Nephron (organoid): ENCODE results near the gene TUBB1.
A peak's percentile ranks its signal among the peaks of the same experiment; 100 is the strongest.

Experiments used
- H3K27ac Mint-ChIP-seq, 3 experiments: 2 replicates each; pipeline ENCODE4 v1.8.0; 2020; ENCODE audit warnings: mixed read lengths in 3 of 3, mild to moderate bottlenecking in 2 of 3, moderate library complexity in 1 of 3
- H3K27me3 Mint-ChIP-seq: 2 replicates; pipeline ENCODE4 v1.8.0; 2021; ENCODE audit warnings: low read depth, mild to moderate bottlenecking, moderate library complexity, mixed read lengths
- H3K36me3 Mint-ChIP-seq: 2 replicates; pipeline ENCODE4 v1.8.0; 2020; ENCODE audit warnings: low read depth, mixed read lengths
- H3K4me1 Mint-ChIP-seq: 2 replicates; pipeline ENCODE4 v1.8.0; 2020; ENCODE audit warnings: mixed read lengths
- H3K4me3 Mint-ChIP-seq, 3 experiments: 2 replicates each; pipeline ENCODE4 v1.8.0; 2020; ENCODE audit warnings: mild to moderate bottlenecking in 3 of 3, mixed read lengths in 3 of 3, moderate library complexity in 2 of 3
- H3K9me3 Mint-ChIP-seq: 2 replicates; pipeline ENCODE4 v1.8.0; 2020; ENCODE audit warnings: mixed read lengths
- CTCF ChIP-seq, 3 experiments: fragments of 200-600 bp; sonication (generic); IDR thresholded peaks; one replicate each; pipeline ENCODE4 v1.5.0; 2021; ENCODE audit warnings: antibody characterized with exemption in 3 of 3; ENCODE audit not compliant: unreplicated experiment in 3 of 3

Gene TUBB1

GRCh38 chr20:59002874-59003399 lies 16.3 kb upstream of the TUBB1 start:
- Mint-ChIP-seq H3K36me3 (peaks cover 9% of the 10 kb centered on the region), H3K27ac (no peak overlapping the region), H3K27me3 (peaks cover 10% of the 10 kb centered on the region), H3K9me3 (no peaks in the 10 kb centered on the region), H3K4me3 (peak overlapping the region in 1 of 3 experiments; percentile 3), H3K4me1 (peaks cover 22% of the 10 kb centered on the region)
- TF ChIP-seq CTCF (IDR thresholded peaks at IDR 0.05; ENCODE audit: unreplicated experiment in 3 of 3): no peak

DNA sequence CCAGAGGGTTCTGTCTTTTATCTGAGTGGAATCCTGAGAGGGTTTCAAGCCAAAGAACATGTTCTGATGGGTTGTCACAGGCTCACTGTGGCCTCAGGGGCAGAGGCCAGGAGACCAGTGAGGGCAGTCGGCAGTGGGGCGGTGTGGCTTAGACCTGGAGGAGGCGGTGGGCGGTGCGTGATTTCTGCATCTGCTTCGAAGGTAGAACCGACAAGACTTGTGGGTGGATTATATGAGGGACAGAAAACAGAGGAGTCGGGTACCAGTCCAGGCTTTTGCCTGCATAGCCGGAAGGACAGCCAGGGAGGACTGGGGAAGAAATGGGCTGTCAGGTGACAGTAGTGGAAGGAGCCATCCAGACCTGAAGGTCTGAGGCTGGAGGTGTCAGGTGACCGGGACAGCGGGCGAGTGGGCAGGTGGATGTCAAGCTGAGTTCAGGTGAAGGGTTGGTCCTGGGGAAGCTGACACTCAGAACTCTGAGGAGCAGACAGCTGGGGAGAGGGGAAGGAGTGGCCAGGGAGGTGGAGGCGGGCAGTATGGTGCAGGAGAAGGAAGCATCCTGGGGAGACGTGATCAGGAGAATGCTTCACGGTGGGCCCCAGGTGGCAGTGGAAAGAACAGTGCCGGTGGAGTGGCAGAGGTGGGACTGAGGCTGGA lies 15.3 kb upstream of the TUBB1 start:
- no peak for TF ChIP-seq CTCF (IDR thresholded peaks at IDR 0.05; ENCODE audit: unreplicated experiment in 3 of 3)
- Mint-ChIP-seq H3K27ac (peak overlapping the region in 1 of 3 experiments; percentile 75), H3K9me3 (no peaks in the 10 kb centered on the region), H3K27me3 (peaks cover 13% of the 10 kb centered on the region), H3K4me3 (peak overlapping the region; percentile 55 to 59 (median 58)), H3K4me1 (peaks cover 22% of the 10 kb centered on the region), H3K36me3 (peaks cover 8% of the 10 kb centered on the region)

GRCh38 chr20:59004493-59004762 lies 14.8 kb upstream of the TUBB1 start:
- H3K4me3 Mint-ChIP-seq: peak overlapping the region; percentile 55 to 59 (median 58)
- no peak for TF ChIP-seq CTCF (IDR thresholded peaks at IDR 0.05; ENCODE audit: unreplicated experiment in 3 of 3)
- H3K9me3 Mint-ChIP-seq: no peaks in the 10 kb centered on the region
- peaks cover 16% of the 10 kb centered on the region for H3K27me3 Mint-ChIP-seq
- peaks cover 6% of the 10 kb centered on the region for H3K36me3 Mint-ChIP-seq
- peak overlapping the region in 1 of 3 experiments; percentile 75 for H3K27ac Mint-ChIP-seq
- peaks cover 22% of the 10 kb centered on the region for H3K4me1 Mint-ChIP-seq

GRCh38 chr20:59004763-59005522 lies 14.3 kb upstream of the TUBB1 start:
- no peaks in the 10 kb centered on the region for H3K9me3 Mint-ChIP-seq
- peaks cover 18% of the 10 kb centered on the region for H3K27me3 Mint-ChIP-seq
- H3K36me3 Mint-ChIP-seq: peaks cover 5% of the 10 kb centered on the region

GRCh38 chr20:59005523-59006166 lies 13.6 kb upstream of the TUBB1 start:
- Mint-ChIP-seq H3K4me1 (peaks cover 22% of the 10 kb centered on the region), H3K9me3 (no peaks in the 10 kb centered on the region), H3K4me3 (peak overlapping the region; percentile 49 to 78 (median 76)), H3K36me3 (peaks cover under 1% of the 10 kb centered on the region), H3K27me3 (peaks cover 20% of the 10 kb centered on the region), H3K27ac (no peak overlapping the region)
- TF ChIP-seq CTCF (IDR thresholded peaks at IDR 0.05; ENCODE audit: unreplicated experiment in 3 of 3): no peak

More at GRCh38 chr20:59004763-59005522, 14.3 kb upstream of the TUBB1 start:
- Mint-ChIP-seq H3K27ac (peak overlapping the region in 2 of 3 experiments; percentile 19 to 41), H3K4me1 (peaks cover 22% of the 10 kb centered on the region), H3K4me3 (peak overlapping the region; percentile 32 to 76 (median 49))
- no peak for TF ChIP-seq CTCF (IDR thresholded peaks at IDR 0.05; ENCODE audit: unreplicated experiment in 3 of 3)
